22Rv1 (cell line): ENCODE results near the gene NOLC1.

Experiments used
- H3K27ac ChIP-seq: fragments of 450-650 bp; 2 replicates; pipeline ENCODE4 v1.5.1; 2017
- CTCF ChIP-seq: fragments of 450-650 bp; IDR thresholded peaks from 2 replicates; pipeline ENCODE4 v1.5.1; 2017; ENCODE audit warnings: mild to moderate bottlenecking
- ZFX ChIP-seq: fragments of 450-650 bp; IDR thresholded peaks from 2 replicates; pipeline ENCODE4 v1.6.1; 2017; ENCODE audit warnings: antibody characterized with exemption, borderline replicate concordance

The NOLC1 gene

GRCh38 chr10:102151774-102152544 is at the start of gene NOLC1:
NOLC1 (plus strand) TSS chr10:102152389; CDS start chr10:102152411, 22 bp downstream.
- no peak for TF ChIP-seq ZFX
- no peak for TF ChIP-seq CTCF
- H3K27ac ChIP-seq = peak within 1 kb of the TSS; percentile 91

DNA sequence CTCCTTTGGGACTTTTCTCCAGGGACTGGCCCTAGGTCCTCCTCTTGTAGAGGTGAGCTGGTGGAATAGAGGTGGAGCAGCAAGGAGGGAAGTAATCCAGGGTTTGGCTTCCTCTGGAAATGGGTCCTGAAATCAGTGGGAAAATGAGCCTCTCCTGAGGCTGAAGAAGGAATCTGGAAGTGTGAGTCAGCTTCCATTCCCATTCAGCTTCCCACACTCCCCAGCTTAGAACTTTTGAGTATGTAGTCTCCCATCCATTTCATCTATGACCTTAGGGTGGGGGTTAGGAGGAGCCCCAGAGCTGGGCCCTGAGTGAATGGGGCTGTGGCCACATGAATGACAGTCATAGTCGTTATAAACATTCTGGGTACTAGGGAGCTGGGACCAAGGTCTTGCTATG is 49.8 kb upstream of the NOLC1 start:
- TF ChIP-seq CTCF (no peak), ZFX (no peak)
- no peak overlapping the region for H3K27ac ChIP-seq

- no peak overlapping the region for H3K27ac ChIP-seq
- no peak for TF ChIP-seq ZFX
- no peak for TF ChIP-seq CTCF
Observed at GRCh38 chr10:102106998-102107397, 45.2 kb upstream of the NOLC1 start.

GRCh38 chr10:102109166-102110116 is 42.7 kb upstream of the NOLC1 start:
- H3K27ac ChIP-seq = no peak overlapping the region
- TF ChIP-seq CTCF = no peak
- TF ChIP-seq ZFX = no peak

DNA sequence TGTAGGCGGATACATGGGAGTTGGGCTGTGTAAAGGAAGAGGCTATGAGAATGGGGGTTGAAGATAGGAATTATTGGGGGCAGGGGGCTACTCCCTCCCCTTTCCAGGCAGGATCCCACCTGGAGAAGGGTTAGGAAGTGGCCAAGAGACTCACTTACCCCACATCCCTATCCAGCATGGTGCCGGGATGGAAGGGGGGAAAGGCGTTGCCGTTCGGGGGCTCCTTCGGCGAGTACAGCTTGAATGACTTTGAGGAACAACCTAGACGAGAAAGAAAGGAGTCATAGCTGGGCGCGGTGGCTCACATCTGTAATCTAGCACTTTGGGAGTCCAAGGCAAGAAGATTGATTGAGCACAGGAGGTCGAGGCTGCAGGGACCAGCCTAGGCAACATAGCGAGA is 40.9 kb upstream of the NOLC1 start:
- no peak for TF ChIP-seq ZFX
- no peak for TF ChIP-seq CTCF
- H3K27ac ChIP-seq = no peak overlapping the region

- no peak overlapping the region for H3K27ac ChIP-seq
- no peak for TF ChIP-seq ZFX
- peak; percentile 42 for TF ChIP-seq CTCF
Observed at GRCh38 chr10:102112210-102112817, 39.9 kb upstream of the NOLC1 start.
